Heart right ventricle (tissue), 16 donors: ENCODE measurements around the gene CR2. TPM values are rescaled to one million over a fixed set of nuclear protein-coding genes. Genes with fewer than 3 reads are reported as not detected.

Experiments
- ATAC-seq, 8 donors: fragments of 200-7000 bp; cut with Tn5 transposase; one replicate each; pipeline ENCODE4 v1.9.1; 2020; ENCODE audit warnings: mild to moderate bottlenecking in 8 of 8, moderate library complexity in 8 of 8, moderate number of reproducible peaks in 1 of 8
- DNase-seq, 2 donors: peaks; one replicate each; pipeline ENCODE4 v3.0.0-alpha.2; 2020
- H3K27ac ChIP-seq, 10 donors: fragments of 200-600 bp; sonication (generic) in 2 of 10; one replicate each; pipeline versions ENCODE4 v1.5.0 to v1.8.0; 2020 to 2022; ENCODE audit warnings: mild to moderate bottlenecking in 3 of 10
- H3K27me3 ChIP-seq, 7 donors: fragments of 200-600 bp; one replicate each; pipeline ENCODE4 v1.8.0; 2021 to 2022; ENCODE audit warnings: mild to moderate bottlenecking in 2 of 7
- H3K36me3 ChIP-seq, 9 donors: fragments of 200-600 bp; sonication (generic) in 1 of 9; one replicate each; pipeline versions ENCODE4 v1.5.0 to v1.8.0; 2020 to 2022; ENCODE audit warnings: mild to moderate bottlenecking in 2 of 9
- H3K4me1 ChIP-seq, 9 donors: fragments of 200-600 bp; sonication (generic) in 1 of 9; one replicate each; pipeline versions ENCODE4 v1.5.0 to v1.8.0; 2020 to 2022; ENCODE audit warnings: mild to moderate bottlenecking in 4 of 9
- H3K4me3 ChIP-seq, 10 donors: fragments of 200-600 bp; sonication (generic) in 2 of 10; one replicate each; pipeline versions ENCODE4 v1.5.0 to v1.8.0; 2020 to 2022; ENCODE audit warnings: mild to moderate bottlenecking in 7 of 10, moderate library complexity in 2 of 10
- H3K9me3 ChIP-seq, 11 donors: fragments of 200-600 bp in 10 of 11; sonication (generic) in 2 of 11; one replicate each; pipeline versions ENCODE4 v1.5.0 to v1.8.0; 2013 to 2022; ENCODE audit warnings: mild to moderate bottlenecking in 2 of 11, control low read depth in 1 of 11, moderate library complexity in 1 of 11
- WGBS, 2 donors: extraction: QIAGEN DNeasy Blood & Tissue Kit; methylation state at CpG; one replicate each; pipeline ENCODE4 v1.1.7; 2013; ENCODE audit warnings: inconsistent platforms in 1 of 2; 5-methylcytosine and 5-hydroxymethylcytosine counted together
- intact Hi-C, 10 donors: fragments of 100-400 bp; cut with DNase I; formaldehyde crosslinking; loops; one replicate each; pipeline versions ENCODE4 v1.11.1 to v1.14.2; 2022
- polyA plus RNA-seq, 2 donors: library from polyadenylated mRNA; stranded (reverse); fragments of 200-250 nt; gene quantifications; one replicate each; pipeline ENCODE4 v1.2.3, GENCODE V29; 2013
- total RNA-seq, 10 donors: library from RNA; stranded (reverse); fragmentation: NEBNext Ultra II Directional in 3 of 10; extraction: Animal tissue kit (Norgen Biotek cat#: 25700) in 3 of 10; gene quantifications; one replicate each; pipeline versions ENCODE4 v1.2.1 to v1.2.4, GENCODE V29; 2021 to 2023
- TF ChIP-seq, protein P1 (sequence below), 9 donors: fragments of 200-600 bp; sonication (generic) in 2 of 9; IDR thresholded peaks; one replicate each; pipeline versions ENCODE4 v1.5.0 to v1.8.0; 2021 to 2022; ENCODE audit warnings: antibody characterized with exemption in 9 of 9, mild to moderate bottlenecking in 5 of 9, moderate library complexity in 1 of 9
- donor health status: Arrhythmogenic right ventricular cardiomyopathy.
- donor health status: ischemic (EF 13 %, LVEDD 7.1; RV severe dilation, severe dysfunction).
- donor health status: healthy with polysubstance abuse.
- donor health status: DM: no; HTN: yes; CAD: no.
- donor health status: DM: no; HTN: no; CAD: no.
- donor health status: ischemic (EF 25% LVEDD 6.9; RV normal size, moderate dysfunction).
- donor health status: ischemic (EF 25% LVEDD 5.7; RV mildly dilated, moderate dysfunction).
- donor health status: healthy.
- donor health status: DM: yes; HTN: yes; CAD: no.
- donor health status: Ischemic cardiomyopathy.
- donor health status: ischemic (EF 35%, LVEDD 5.7; RV mildly dilated, moderate dysfunction).
- donor health status: nonischemic (EF 11% LVEDD 7.7; RV severe dilation, severe dysfunction).
- donor health status: DM: yes; HTN: yes; CAD: no.
- donor health status: PGD.
- donor health status: ischemic (EF 29% LVEDD 5.4; RV normal size, mild dysfunction).
- donor health status: nonischemic (EF 23%, LVEDD 6.1; RV moderate dilation, normal function).

The CR2 gene
- total and polyA plus RNA-seq, 12 donors, result 0.01 to 0.06 TPM; not detected in 10

DNA sequence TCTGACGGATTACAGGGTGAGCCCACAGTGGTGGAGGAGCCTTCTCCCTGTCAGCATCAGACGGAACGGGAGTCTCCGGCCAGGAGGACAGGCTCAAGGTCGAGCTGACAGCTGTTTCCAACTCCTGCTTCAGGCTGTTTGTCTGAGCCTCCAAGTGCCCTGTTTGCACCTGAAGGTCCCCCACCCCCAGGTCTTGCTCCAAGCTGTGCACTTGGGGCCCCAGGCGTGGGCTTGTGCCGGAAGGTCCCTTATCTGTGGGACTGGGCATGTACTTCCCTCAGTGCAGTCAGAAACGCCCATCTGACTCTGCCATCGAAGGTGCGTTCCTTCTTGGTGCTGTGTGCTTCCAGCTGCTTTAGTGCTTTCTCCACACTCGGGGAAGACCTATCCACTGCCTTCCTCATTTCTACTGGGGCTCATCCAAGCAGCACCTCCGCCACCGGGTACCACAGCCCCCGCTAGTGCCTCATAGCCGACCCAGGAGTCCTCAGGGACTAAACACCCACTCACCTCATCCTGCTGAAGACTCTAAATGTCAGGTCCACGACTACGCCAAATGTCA lies 29.5 kb upstream of the CR2 start:
- Histone ChIP-seq H3K4me3 (no peak overlapping the region), H3K9me3 (peaks cover 0 to 19% (median 5%) of the 10 kb centered on the region in 11 donors), H3K27ac (no peak overlapping the region), H3K27me3 (peaks cover 0 to 35% (median 14%) of the 10 kb centered on the region in 7 donors), H3K4me1 (no peaks in the 10 kb centered on the region), H3K36me3 (no peaks in the 10 kb centered on the region)
- 56 to 59% methylated on average over 17 of the region's 17 CpGs for WGBS, 2 donors
- intact Hi-C loops, result no loop called here
- TF ChIP-seq, protein P1, sequence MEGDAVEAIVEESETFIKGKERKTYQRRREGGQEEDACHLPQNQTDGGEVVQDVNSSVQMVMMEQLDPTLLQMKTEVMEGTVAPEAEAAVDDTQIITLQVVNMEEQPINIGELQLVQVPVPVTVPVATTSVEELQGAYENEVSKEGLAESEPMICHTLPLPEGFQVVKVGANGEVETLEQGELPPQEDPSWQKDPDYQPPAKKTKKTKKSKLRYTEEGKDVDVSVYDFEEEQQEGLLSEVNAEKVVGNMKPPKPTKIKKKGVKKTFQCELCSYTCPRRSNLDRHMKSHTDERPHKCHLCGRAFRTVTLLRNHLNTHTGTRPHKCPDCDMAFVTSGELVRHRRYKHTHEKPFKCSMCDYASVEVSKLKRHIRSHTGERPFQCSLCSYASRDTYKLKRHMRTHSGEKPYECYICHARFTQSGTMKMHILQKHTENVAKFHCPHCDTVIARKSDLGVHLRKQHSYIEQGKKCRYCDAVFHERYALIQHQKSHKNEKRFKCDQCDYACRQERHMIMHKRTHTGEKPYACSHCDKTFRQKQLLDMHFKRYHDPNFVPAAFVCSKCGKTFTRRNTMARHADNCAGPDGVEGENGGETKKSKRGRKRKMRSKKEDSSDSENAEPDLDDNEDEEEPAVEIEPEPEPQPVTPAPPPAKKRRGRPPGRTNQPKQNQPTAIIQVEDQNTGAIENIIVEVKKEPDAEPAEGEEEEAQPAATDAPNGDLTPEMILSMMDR (IDR thresholded peaks at IDR 0.05), result no peak
- ATAC-seq, result peak in 1 of 8 donors; percentile 53
- DNase-seq, result no peak

- peaks cover 0 to 33% (median 14%) of the 10 kb centered on the region in 7 donors for H3K27me3 ChIP-seq
- TF ChIP-seq, protein P1 (IDR thresholded peaks at IDR 0.05), result no peak
- H3K27ac ChIP-seq, result no peak overlapping the region
- H3K9me3 ChIP-seq, result peaks cover 0 to 3% (median 0%) of the 10 kb centered on the region in 11 donors
- 95 to 97% methylated on average over 1 of the region's 1 CpG for WGBS, 2 donors
- ATAC-seq (no peak), DNase-seq (no peak)
- H3K4me3 ChIP-seq, result no peak overlapping the region
- intact Hi-C loops, result no loop called here
- no peaks in the 10 kb centered on the region for H3K4me1 ChIP-seq
- H3K36me3 ChIP-seq, result no peaks in the 10 kb centered on the region
Measured at GRCh38 chr1:207427832-207428585, 26.1 kb upstream of the CR2 start.

DNA sequence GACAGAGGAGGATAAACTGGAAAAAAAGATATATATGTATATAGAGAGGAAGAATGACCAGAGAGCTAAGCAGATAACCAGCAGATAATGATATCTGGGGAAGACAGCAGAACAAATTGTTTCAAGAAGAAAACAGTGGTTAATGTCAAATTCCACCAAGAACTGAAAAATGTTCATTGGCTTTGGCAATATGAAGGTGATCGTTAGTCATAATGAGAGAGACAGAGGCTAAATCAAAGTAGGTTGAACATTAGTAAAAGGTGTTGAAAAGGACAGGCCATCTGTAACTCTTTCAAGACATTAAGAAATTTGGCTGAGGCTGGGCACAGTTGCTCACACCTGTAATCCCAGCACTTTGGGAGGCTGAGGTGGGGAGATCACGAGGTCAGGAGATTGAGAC lies 25.3 kb upstream of the CR2 start:
- TF ChIP-seq, protein P1 (IDR thresholded peaks at IDR 0.05), result no peak
- Histone ChIP-seq H3K27me3 (peaks cover 0 to 28% (median 10%) of the 10 kb centered on the region in 7 donors), H3K9me3 (peaks cover 0 to 3% (median 0%) of the 10 kb centered on the region in 11 donors), H3K4me1 (no peaks in the 10 kb centered on the region), H3K27ac (no peak overlapping the region), H3K36me3 (no peaks in the 10 kb centered on the region), H3K4me3 (no peak overlapping the region)
- ATAC-seq (no peak), DNase-seq (no peak)
- intact Hi-C loops, result no loop called here
- 81 to 84% methylated on average over 2 of the region's 2 CpGs for WGBS, 2 donors

DNA sequence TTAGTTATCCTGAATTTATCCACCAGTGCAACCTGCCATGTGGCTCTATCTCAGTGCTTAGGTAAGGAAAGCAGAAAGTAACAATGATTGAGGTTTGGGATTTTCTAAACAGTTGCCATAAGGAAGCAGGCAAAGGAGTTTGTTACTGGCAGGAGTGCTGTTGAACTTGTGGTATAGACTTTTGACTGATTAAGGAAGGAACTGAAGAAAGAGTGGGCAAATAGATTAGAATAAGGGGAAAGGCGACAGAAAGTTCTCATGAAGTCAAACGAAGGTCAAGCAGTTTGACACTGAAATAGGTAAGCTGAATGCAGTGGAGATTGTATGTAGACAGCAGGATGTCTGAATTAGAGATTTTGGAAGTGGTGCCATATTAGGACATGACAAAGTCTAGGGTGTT lies 24.2 kb upstream of the CR2 start:
- ATAC-seq, result no peak
- no peak for DNase-seq
- peaks cover 0 to 3% (median 0%) of the 10 kb centered on the region in 11 donors for H3K9me3 ChIP-seq
- TF ChIP-seq, protein P1 (IDR thresholded peaks at IDR 0.05), result no peak
- intact Hi-C loops, result no loop called here
- no peaks in the 10 kb centered on the region for H3K36me3 ChIP-seq
- no peak overlapping the region for H3K4me3 ChIP-seq
- no peaks in the 10 kb centered on the region for H3K4me1 ChIP-seq
- no peak overlapping the region for H3K27ac ChIP-seq
- 37 to 47% methylated on average over 2 of the region's 2 CpGs for WGBS, 2 donors
- H3K27me3 ChIP-seq, result peaks cover 0 to 21% (median 2%) of the 10 kb centered on the region in 7 donors
